Measurements from ENCODE around the gene CARD9. TPM values are rescaled to one million over a fixed set of nuclear protein-coding genes. Genes with fewer than 3 reads are reported as not detected.
A peak's percentile ranks its signal among the peaks of the same experiment; 100 is the strongest.
"Not testable (repeated sequence)": the region's sequence is repeated elsewhere in the genome, so short reads cannot be mapped to it uniquely, and the experiment has no call there.

The CARD9 gene
- total RNA-seq, 2 donors from 2014 or later: 6.1 to 6.4 TPM

GRCh38 chr9:136329211-136329627, 44.2 kb downstream of the CARD9 start:
- no peaks in the 10 kb centered on the region for H3K9me3 Mint-ChIP-seq
- no peaks in the 10 kb centered on the region for H3K4me1 Mint-ChIP-seq
- ATAC-seq (replicated peaks): no peak
- H3K4me3 Mint-ChIP-seq: peak overlapping the region; percentile 55
- H3K27ac Mint-ChIP-seq: no peak overlapping the region
- H3K27me3 Mint-ChIP-seq: no peaks in the 10 kb centered on the region
- no peaks in the 10 kb centered on the region for H3K36me3 Mint-ChIP-seq (ENCODE audit: low read depth)

- ATAC-seq (replicated peaks): no peak
- Mint-ChIP-seq H3K27me3 (no peaks in the 10 kb centered on the region), H3K36me3 (ENCODE audit: low read depth) (no peaks in the 10 kb centered on the region), H3K4me1 (no peaks in the 10 kb centered on the region), H3K4me3 (peak overlapping the region; percentile 55), H3K9me3 (no peaks in the 10 kb centered on the region), H3K27ac (peak overlapping the region; percentile 65)
These were observed 44.8 kb downstream of the CARD9 start for GRCh38 chr9:136328622-136329041.

- ATAC-seq (replicated peaks): peak; percentile 19
- Mint-ChIP-seq H3K27me3 (no peaks in the 10 kb centered on the region), H3K9me3 (no peaks in the 10 kb centered on the region), H3K36me3 (ENCODE audit: low read depth) (no peaks in the 10 kb centered on the region), H3K4me1 (no peaks in the 10 kb centered on the region), H3K27ac (no peak overlapping the region), H3K4me3 (peak overlapping the region; percentile 55)
These were observed 45.4 kb downstream of the CARD9 start for GRCh38 chr9:136328011-136328621.

- H3K4me1 Mint-ChIP-seq: no peaks in the 10 kb centered on the region
- no peak within 1 kb of the TSS for H3K27ac Mint-ChIP-seq
- peak within 1 kb of the TSS; percentile 55 for H3K4me3 Mint-ChIP-seq
- peak; percentile 68 for ATAC-seq (replicated peaks)
- H3K9me3 Mint-ChIP-seq: no peaks in the 10 kb centered on the region
- no peaks in the 10 kb centered on the region for H3K36me3 Mint-ChIP-seq (ENCODE audit: low read depth)
- no peaks in the 10 kb centered on the region for H3K27me3 Mint-ChIP-seq
These were observed 46.0 kb downstream of the CARD9 start, which contains the start of gene GPSM1 for GRCh38 chr9:136327304-136327974. Gene GPSM1, plus strand, starts transcription at chr9:136327539. Its CDS starts 157 bp downstream, at chr9:136327696.

GRCh38 chr9:136326761-136327303, 46.6 kb downstream of the CARD9 start:
- Mint-ChIP-seq H3K36me3 (ENCODE audit: low read depth) (no peaks in the 10 kb centered on the region), H3K27ac (no peak overlapping the region), H3K4me1 (no peaks in the 10 kb centered on the region), H3K9me3 (no peaks in the 10 kb centered on the region), H3K27me3 (no peaks in the 10 kb centered on the region), H3K4me3 (peak overlapping the region; percentile 54)
- no peak for ATAC-seq (replicated peaks)

GRCh38 chr9:136326061-136326760, 47.3 kb downstream of the CARD9 start:
- Mint-ChIP-seq H3K36me3 (ENCODE audit: low read depth) (no peaks in the 10 kb centered on the region), H3K4me3 (peak overlapping the region; percentile 54), H3K27me3 (no peaks in the 10 kb centered on the region), H3K27ac (no peak overlapping the region), H3K4me1 (no peaks in the 10 kb centered on the region), H3K9me3 (no peaks in the 10 kb centered on the region)
- ATAC-seq (replicated peaks): no peak

GRCh38 chr9:136325358-136325757, 48.1 kb downstream of the CARD9 start:
- H3K36me3 Mint-ChIP-seq (ENCODE audit: low read depth): no peaks in the 10 kb centered on the region
- no peak overlapping the region for H3K27ac Mint-ChIP-seq
- no peaks in the 10 kb centered on the region for H3K9me3 Mint-ChIP-seq
- H3K4me1 Mint-ChIP-seq: no peaks in the 10 kb centered on the region
- H3K4me3 Mint-ChIP-seq: no peak overlapping the region
- no peak for ATAC-seq (replicated peaks)
- H3K27me3 Mint-ChIP-seq: no peaks in the 10 kb centered on the region

GRCh38 chr9:136324501-136325300, 48.8 kb downstream of the CARD9 start:
- Mint-ChIP-seq H3K4me3 (no peak overlapping the region), H3K27me3 (no peaks in the 10 kb centered on the region), H3K36me3 (ENCODE audit: low read depth) (no peaks in the 10 kb centered on the region), H3K27ac (no peak overlapping the region), H3K4me1 (no peaks in the 10 kb centered on the region), H3K9me3 (no peaks in the 10 kb centered on the region)
- no peak for ATAC-seq (replicated peaks)

GRCh38 chr9:136323371-136323789, 50.1 kb downstream of the CARD9 start:
- Mint-ChIP-seq H3K9me3 (no peaks in the 10 kb centered on the region), H3K27ac (no peak overlapping the region), H3K4me3 (no peak overlapping the region), H3K27me3 (no peaks in the 10 kb centered on the region), H3K4me1 (no peaks in the 10 kb centered on the region), H3K36me3 (ENCODE audit: low read depth) (no peaks in the 10 kb centered on the region)
- ATAC-seq (replicated peaks): no peak

- ATAC-seq (replicated peaks): no peak
- H3K4me3 Mint-ChIP-seq: no peak overlapping the region
- H3K27me3 Mint-ChIP-seq: no peaks in the 10 kb centered on the region
- no peaks in the 10 kb centered on the region for H3K36me3 Mint-ChIP-seq (ENCODE audit: low read depth)
- H3K4me1 Mint-ChIP-seq: no peaks in the 10 kb centered on the region
- no peak overlapping the region for H3K27ac Mint-ChIP-seq
- no peaks in the 10 kb centered on the region for H3K9me3 Mint-ChIP-seq
These were observed 50.6 kb downstream of the CARD9 start for GRCh38 chr9:136322756-136323330.

- Mint-ChIP-seq H3K36me3 (ENCODE audit: low read depth) (no peaks in the 10 kb centered on the region), H3K27ac (no peak overlapping the region), H3K4me1 (no peaks in the 10 kb centered on the region), H3K4me3 (no peak overlapping the region), H3K27me3 (no peaks in the 10 kb centered on the region), H3K9me3 (no peaks in the 10 kb centered on the region)
- ATAC-seq (replicated peaks): no peak
These were observed 51.9 kb downstream of the CARD9 start for GRCh38 chr9:136321561-136321960.

GRCh38 chr9:136320972-136321371, 52.5 kb downstream of the CARD9 start:
- not testable (repeated sequence) for H3K27ac Mint-ChIP-seq; H3K9me3 Mint-ChIP-seq; ATAC-seq (replicated peaks); H3K36me3 Mint-ChIP-seq (ENCODE audit: low read depth); H3K27me3 Mint-ChIP-seq; H3K4me3 Mint-ChIP-seq; H3K4me1 Mint-ChIP-seq

GRCh38 chr9:136319955-136320354, 53.5 kb downstream of the CARD9 start:
- ATAC-seq (replicated peaks); H3K4me3 Mint-ChIP-seq; H3K27ac Mint-ChIP-seq; H3K4me1 Mint-ChIP-seq; H3K36me3 Mint-ChIP-seq (ENCODE audit: low read depth); H3K27me3 Mint-ChIP-seq; H3K9me3 Mint-ChIP-seq: not testable (repeated sequence)

GRCh38 chr9:136319244-136319643, 54.2 kb downstream of the CARD9 start:
- H3K4me3 Mint-ChIP-seq; H3K36me3 Mint-ChIP-seq (ENCODE audit: low read depth); H3K9me3 Mint-ChIP-seq; H3K4me1 Mint-ChIP-seq; H3K27ac Mint-ChIP-seq; H3K27me3 Mint-ChIP-seq; ATAC-seq (replicated peaks): not testable (repeated sequence)

All from activated T-helper 17 cell treated with anti-CD3 and anti-CD28 coated beads, Interleukin-2, amount 50 U/mL, for 72 hours (primary cell).